ENCODE data around the gene SLIT3. TPM values are rescaled to one million over a fixed set of nuclear protein-coding genes. Genes with fewer than 3 reads are reported as not detected.
A peak's percentile ranks its signal among the peaks of the same experiment; 100 is the strongest.
"Not testable (repeated sequence)": the region's sequence is repeated elsewhere in the genome, so short reads cannot be mapped to it uniquely, and the experiment has no call there.

SLIT3 gene
- total and polyA plus RNA-seq, 8 donors, result 1.2 to 24.5 (median 8.6) TPM

- Histone ChIP-seq H3K27ac (no peak overlapping the region), H3K27me3 (no peaks in the 10 kb centered on the region), H3K9me3 (peaks cover 0 to 8% (median 0%) of the 10 kb centered on the region in 4 donors), H3K36me3 (peaks cover 0 to 58% (median 12%) of the 10 kb centered on the region in 4 donors), H3K4me1 (no peaks in the 10 kb centered on the region), H3K4me3 (no peak overlapping the region)
- intact Hi-C loops (cut with DNase I; ENCODE audit: low total_unique reads), result no loop called here
- DNase-seq, result peak in 1 of 2 donors; percentile 62
- WGBS, 5 donors, result 63 to 75% (median 66%) methylated on average over 14 to 19 of the region's 19 CpGs
- TF ChIP-seq POLR2AphosphoS5 (IDR thresholded peaks at IDR 0.05) (no peak), CTCF (IDR thresholded peaks at IDR 0.05) (peak in 2 of 7 experiments; percentile 22 to 23)
Measured at GRCh38 chr5:168747987-168748777, 552.8 kb downstream of the SLIT3 start.

- Histone ChIP-seq H3K27me3 (no peaks in the 10 kb centered on the region), H3K27ac (no peak overlapping the region), H3K4me1 (no peaks in the 10 kb centered on the region), H3K36me3 (peaks cover 0 to 48% (median 6%) of the 10 kb centered on the region in 4 donors), H3K4me3 (no peak overlapping the region), H3K9me3 (peaks cover 0 to 8% (median 0%) of the 10 kb centered on the region in 4 donors)
- WGBS, 5 donors, result 84 to 90% (median 88%) methylated on average over 11 of the region's 11 CpGs
- DNase-seq, result no peak
- intact Hi-C loops (cut with DNase I; ENCODE audit: low total_unique reads), result no loop called here
- TF ChIP-seq POLR2A (IDR thresholded peaks at IDR 0.05), result no peak
- no peak for TF ChIP-seq EP300 (IDR thresholded peaks at IDR 0.05)
Measured at GRCh38 chr5:168746893-168747640, 553.9 kb downstream of the SLIT3 start.

GRCh38 chr5:168746126-168746892 lies 554.6 kb downstream of the SLIT3 start:
- H3K36me3 ChIP-seq, result peaks cover 0 to 41% (median 6%) of the 10 kb centered on the region in 4 donors
- H3K4me1 ChIP-seq; intact Hi-C loops (cut with DNase I; ENCODE audit: low total_unique reads); H3K27me3 ChIP-seq; DNase-seq; H3K4me3 ChIP-seq; H3K9me3 ChIP-seq; H3K27ac ChIP-seq: not testable (repeated sequence)
- 76 to 96% (median 85%) methylated on average over 4 to 10 of the region's 10 CpGs for WGBS, 5 donors

- Histone ChIP-seq H3K27ac (no peak overlapping the region), H3K4me3 (no peak overlapping the region), H3K4me1 (no peaks in the 10 kb centered on the region), H3K9me3 (peaks cover 0 to 8% (median 0%) of the 10 kb centered on the region in 4 donors), H3K36me3 (peaks cover 0 to 30% (median 6%) of the 10 kb centered on the region in 4 donors), H3K27me3 (no peaks in the 10 kb centered on the region)
- DNase-seq, result no peak
- intact Hi-C loops (cut with DNase I; ENCODE audit: low total_unique reads), result no loop called here
- WGBS, 5 donors, result 86 to 97% (median 95%) methylated on average over 7 of the region's 7 CpGs
- no peak for TF ChIP-seq POLR2A (IDR thresholded peaks at IDR 0.05)
- TF ChIP-seq EP300 (IDR thresholded peaks at IDR 0.05), result no peak
- TF ChIP-seq POLR2AphosphoS5 (IDR thresholded peaks at IDR 0.05), result no peak
- no peak for TF ChIP-seq CTCF (IDR thresholded peaks at IDR 0.05)
Measured at GRCh38 chr5:168743617-168744016, 557.3 kb downstream of the SLIT3 start.

GRCh38 chr5:168742311-168742710 lies 558.6 kb downstream of the SLIT3 start:
- H3K4me1 ChIP-seq; H3K27ac ChIP-seq; H3K4me3 ChIP-seq; H3K27me3 ChIP-seq; intact Hi-C loops (cut with DNase I; ENCODE audit: low total_unique reads); H3K9me3 ChIP-seq; DNase-seq: not testable (repeated sequence)
- peaks cover 0 to 17% (median under 1%) of the 10 kb centered on the region in 4 donors for H3K36me3 ChIP-seq
- 75 to 89% (median 80%) methylated on average over 2 of the region's 2 CpGs for WGBS, 5 donors

All from stomach (tissue), 9 donors.